ENCODE data around the gene TTC39C. TPM values are rescaled to one million over a fixed set of nuclear protein-coding genes. Genes with fewer than 3 reads are reported as not detected.

TTC39C gene
- total RNA-seq, 1 experiment from 2014 or later, result 14.7 TPM

DNA sequence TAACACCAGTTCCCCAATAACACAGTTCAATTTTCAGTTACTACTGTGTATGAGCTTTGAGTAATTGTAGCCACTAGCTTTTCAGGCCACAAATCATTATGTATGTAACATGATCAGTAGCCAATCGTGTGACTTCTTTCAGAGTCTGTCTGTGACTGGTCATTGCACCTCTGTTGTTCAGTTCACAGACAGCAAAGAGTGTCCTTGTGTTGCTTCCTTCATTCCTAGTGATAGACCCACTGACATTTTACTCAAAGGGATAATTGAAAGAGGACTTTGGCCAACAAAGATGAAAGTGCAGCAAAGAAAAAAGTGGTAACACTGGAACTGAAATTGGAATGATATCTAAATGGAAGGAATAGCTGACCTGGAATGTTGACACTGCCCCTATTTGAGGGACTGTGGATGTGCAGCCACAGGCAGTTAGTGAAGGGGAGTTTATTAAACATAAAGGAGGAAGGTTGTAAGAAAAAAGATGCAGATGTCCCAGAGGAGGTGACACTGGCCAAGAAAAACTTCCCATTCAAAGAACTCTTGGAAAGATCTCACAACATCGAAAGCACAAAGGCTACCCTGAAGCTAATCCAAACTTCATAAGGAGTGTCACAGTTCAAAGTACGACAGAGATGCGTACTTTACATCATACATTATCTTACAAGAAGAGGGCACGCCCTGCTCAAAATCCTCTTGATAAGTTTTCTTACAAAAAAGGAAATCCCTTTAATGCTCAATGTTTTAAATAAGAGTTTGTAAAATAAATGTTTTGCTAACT, 19.3 kb downstream of the TTC39C start:
- Histone ChIP-seq H3K4me3 (no peak overlapping the region), H3K4me1 (replicated peaks) (no peaks in the 10 kb centered on the region), H3K36me3 (no peaks in the 10 kb centered on the region), H3K27me3 (replicated peaks) (no peaks in the 10 kb centered on the region), H3K9me3 (replicated peaks) (no peaks in the 10 kb centered on the region), H3K27ac (no peak overlapping the region)
- DNase-seq (ENCODE audit: low read depth in 1 of 2, low spot score in 2 of 2), result no peak

DNA sequence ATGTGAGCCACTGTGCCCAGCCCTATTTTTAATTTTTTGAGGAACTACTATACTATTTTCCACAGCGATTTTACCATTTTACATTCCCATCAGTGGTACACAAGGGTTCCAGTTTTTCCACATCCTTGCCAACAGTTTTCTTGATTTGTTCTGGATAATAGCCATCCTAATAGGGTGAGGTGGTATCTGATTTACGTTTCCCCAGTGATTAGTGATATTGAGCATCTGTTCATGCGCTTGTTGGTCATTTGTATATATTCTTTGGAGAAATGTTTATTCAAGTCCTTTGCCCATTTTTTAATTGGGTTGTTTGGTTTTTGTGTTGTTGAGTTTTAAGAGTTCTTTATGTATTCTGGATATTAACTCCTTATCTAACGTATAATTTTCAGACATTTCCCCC, 20.8 kb downstream of the TTC39C start:
- H3K27me3 ChIP-seq (replicated peaks), result no peaks in the 10 kb centered on the region; the same call in 1 of the 2 replicates
- H3K36me3 ChIP-seq, result no peaks in the 10 kb centered on the region
- H3K4me1 ChIP-seq (replicated peaks), result no peaks in the 10 kb centered on the region
- H3K9me3 ChIP-seq (replicated peaks), result no peaks in the 10 kb centered on the region
- no peak overlapping the region for H3K4me3 ChIP-seq
- no peak overlapping the region for H3K27ac ChIP-seq
- no peak for DNase-seq (ENCODE audit: low read depth in 1 of 2, low spot score in 2 of 2)

DNA sequence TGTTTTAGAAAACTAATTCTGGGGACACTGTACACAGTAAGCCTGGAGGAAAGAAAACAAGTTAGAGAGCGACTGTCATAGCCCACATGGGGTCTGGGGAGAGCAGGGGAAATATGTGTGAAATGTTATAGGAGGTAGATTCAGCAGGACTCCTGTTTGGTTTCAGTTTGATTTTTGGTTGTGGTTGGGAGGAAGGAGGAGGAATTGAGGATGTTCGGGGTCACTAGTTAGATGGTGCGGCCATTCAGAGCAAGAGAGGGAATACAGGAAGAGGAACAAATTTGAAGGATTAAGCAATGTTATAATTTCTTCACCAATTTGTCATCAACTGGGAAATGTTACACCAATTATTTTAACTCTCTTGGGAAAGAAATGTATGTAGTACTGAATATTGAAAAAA, 25.1 kb downstream of the TTC39C start:
- H3K36me3 ChIP-seq, result no peaks in the 10 kb centered on the region
- DNase-seq (ENCODE audit: low read depth in 1 of 2, low spot score in 2 of 2), result no peak
- no peak overlapping the region for H3K4me3 ChIP-seq
- H3K9me3 ChIP-seq (replicated peaks), result no peaks in the 10 kb centered on the region
- no peaks in the 10 kb centered on the region; the same call in 1 of the 2 replicates for H3K27me3 ChIP-seq (replicated peaks)
- H3K27ac ChIP-seq, result no peak overlapping the region
- H3K4me1 ChIP-seq (replicated peaks), result no peaks in the 10 kb centered on the region

DNA sequence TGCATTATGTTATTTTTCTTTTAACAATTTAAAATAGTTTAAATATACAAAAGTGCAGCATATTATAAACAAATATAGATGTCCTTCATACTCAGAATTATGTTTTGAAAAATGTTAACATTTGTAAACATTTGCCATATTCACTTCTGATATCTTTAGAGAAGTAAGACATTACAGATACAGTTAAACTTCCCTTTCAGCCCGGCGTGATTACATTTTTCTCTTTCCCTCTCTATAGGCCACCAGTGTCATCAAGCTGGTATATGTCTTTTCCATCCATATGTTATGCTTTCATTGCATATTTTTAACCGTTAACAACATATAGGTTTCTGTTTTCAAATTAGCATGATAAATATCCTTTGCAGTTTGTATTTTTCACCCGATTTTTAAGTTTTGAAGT, 27.1 kb downstream of the TTC39C start:
- DNase-seq (ENCODE audit: low read depth in 1 of 2, low spot score in 2 of 2), result no peak
- Histone ChIP-seq H3K4me3 (no peak overlapping the region), H3K9me3 (replicated peaks) (no peaks in the 10 kb centered on the region), H3K27ac (no peak overlapping the region), H3K36me3 (no peaks in the 10 kb centered on the region), H3K27me3 (replicated peaks) (no peaks in the 10 kb centered on the region; the same call in 1 of the 2 replicates), H3K4me1 (replicated peaks) (no peaks in the 10 kb centered on the region)

DNA sequence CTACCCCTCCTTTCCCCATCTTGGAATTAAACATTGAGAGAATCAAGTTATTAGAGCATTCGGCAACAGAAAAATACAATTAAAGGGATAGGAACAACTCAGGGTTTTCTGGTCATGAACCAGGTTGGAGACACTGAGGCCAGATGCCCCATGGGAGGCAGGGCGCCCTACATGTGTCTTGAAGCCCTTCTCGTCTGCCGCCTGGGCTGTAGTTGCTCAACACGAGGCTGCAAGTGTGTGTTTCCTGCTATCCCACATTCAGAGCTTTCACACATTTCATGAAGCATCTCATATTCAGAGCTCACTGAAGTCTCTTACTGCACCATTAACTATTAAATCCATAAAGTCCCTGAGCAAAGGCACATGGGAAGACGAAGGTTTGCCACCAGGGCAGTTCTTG, 28.8 kb downstream of the TTC39C start:
- Histone ChIP-seq H3K9me3 (replicated peaks) (no peaks in the 10 kb centered on the region), H3K36me3 (no peaks in the 10 kb centered on the region), H3K4me1 (replicated peaks) (no peaks in the 10 kb centered on the region), H3K27me3 (replicated peaks) (no peaks in the 10 kb centered on the region; the same call in 1 of the 2 replicates), H3K27ac (no peak overlapping the region), H3K4me3 (no peak overlapping the region)
- DNase-seq (ENCODE audit: low read depth in 1 of 2, low spot score in 2 of 2), result no peak

DNA sequence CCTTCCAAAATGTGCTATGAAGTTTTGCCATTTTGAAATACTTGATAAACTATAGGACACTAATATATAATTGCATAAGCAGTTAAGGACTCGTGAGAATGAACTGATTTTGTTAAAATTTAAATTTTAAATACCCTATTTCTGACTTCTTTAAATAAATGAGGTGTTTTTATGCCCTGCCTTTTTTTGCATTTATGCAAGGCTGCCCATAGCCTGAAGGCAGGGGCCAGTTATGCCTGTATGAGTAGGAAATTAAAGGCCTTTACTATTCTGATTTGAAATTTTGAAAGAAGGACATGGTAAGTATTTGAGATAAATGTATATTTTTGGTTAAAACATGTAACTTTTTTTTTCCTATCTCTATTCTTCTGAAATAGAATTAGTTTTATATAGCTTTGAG, 33.7 kb downstream of the TTC39C start:
- no peaks in the 10 kb centered on the region for H3K36me3 ChIP-seq
- no peaks in the 10 kb centered on the region for H3K9me3 ChIP-seq (replicated peaks)
- no peak overlapping the region for H3K27ac ChIP-seq
- H3K27me3 ChIP-seq (replicated peaks), result no peaks in the 10 kb centered on the region
- H3K4me1 ChIP-seq (replicated peaks), result peaks cover 15% of the 10 kb centered on the region
- no peak for DNase-seq (ENCODE audit: low read depth in 1 of 2, low spot score in 2 of 2)
- no peak overlapping the region for H3K4me3 ChIP-seq

DNA sequence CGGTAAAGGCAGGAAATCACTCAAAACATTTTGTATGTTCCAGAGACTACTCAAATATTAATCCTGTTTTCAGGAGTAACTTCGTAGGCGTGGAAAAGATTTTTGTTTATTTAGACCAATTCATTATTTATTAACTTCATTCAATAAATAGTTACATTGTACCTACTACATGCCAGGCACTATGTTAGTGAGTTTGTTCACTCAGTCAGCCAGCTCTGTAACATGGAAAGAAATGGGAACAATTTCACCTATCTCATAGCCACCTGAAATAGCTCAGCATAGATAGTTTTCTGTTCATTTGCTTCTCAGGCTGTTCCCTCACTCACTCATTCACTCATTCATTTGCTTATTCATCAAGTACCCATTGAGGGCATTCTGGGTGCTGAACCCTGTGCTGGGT, 34.6 kb downstream of the TTC39C start:
- Histone ChIP-seq H3K27ac (no peak overlapping the region), H3K4me1 (replicated peaks) (peaks cover 15% of the 10 kb centered on the region), H3K27me3 (replicated peaks) (no peaks in the 10 kb centered on the region), H3K9me3 (replicated peaks) (no peaks in the 10 kb centered on the region), H3K4me3 (no peak overlapping the region), H3K36me3 (no peaks in the 10 kb centered on the region)
- DNase-seq (ENCODE audit: low read depth in 1 of 2, low spot score in 2 of 2), result no peak

DNA sequence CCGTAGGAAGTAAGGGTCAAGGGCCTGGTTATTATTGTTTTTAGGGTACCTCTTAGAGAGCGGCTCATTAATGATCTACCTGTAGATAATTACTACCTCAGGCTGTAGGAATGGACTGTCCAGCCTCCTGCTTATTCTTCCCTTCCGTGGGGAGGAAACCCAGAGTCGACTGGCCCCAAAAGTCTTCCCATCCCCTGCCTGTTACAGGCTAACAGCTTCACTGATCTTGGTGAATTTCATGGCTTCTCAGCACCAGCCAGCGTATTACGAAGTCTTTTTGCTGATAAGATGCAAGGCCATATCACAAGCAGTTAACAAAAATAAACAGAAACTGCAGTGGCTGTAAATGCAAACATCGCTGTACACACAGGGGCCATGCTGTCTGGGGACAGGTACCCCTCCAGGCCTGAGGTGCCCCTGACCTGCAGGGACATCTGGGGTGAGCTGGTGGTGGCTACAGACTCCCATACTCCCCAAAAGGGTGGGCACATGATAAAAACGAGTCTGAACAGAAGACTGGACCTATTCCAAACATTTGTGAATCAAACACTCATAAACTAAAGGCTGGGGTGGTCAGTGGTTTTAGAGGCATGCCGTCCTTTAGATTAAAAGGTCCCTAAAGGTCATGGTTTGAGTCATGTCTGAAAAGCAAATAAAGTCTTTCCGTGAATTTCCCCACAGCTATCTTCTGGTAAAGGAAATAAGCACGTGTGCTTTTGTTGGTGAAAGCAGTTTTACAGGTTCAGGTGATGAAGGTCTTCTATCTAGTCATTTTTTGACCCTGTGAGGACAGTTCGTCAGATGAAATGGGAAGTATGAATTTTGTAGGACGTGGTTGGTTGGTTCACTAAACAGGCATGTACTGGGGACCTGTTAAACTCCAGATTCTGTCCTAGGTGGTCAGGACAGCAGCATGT, 36.7 kb downstream of the TTC39C start:
- Histone ChIP-seq H3K4me3 (no peak overlapping the region), H3K27me3 (replicated peaks) (no peaks in the 10 kb centered on the region), H3K27ac (no peak overlapping the region), H3K9me3 (replicated peaks) (no peaks in the 10 kb centered on the region), H3K36me3 (no peaks in the 10 kb centered on the region), H3K4me1 (replicated peaks) (peaks cover 15% of the 10 kb centered on the region)
- peak in 1 of 2 experiments; percentile 27 for DNase-seq (ENCODE audit: low read depth in 1 of 2, low spot score in 2 of 2)

DNA sequence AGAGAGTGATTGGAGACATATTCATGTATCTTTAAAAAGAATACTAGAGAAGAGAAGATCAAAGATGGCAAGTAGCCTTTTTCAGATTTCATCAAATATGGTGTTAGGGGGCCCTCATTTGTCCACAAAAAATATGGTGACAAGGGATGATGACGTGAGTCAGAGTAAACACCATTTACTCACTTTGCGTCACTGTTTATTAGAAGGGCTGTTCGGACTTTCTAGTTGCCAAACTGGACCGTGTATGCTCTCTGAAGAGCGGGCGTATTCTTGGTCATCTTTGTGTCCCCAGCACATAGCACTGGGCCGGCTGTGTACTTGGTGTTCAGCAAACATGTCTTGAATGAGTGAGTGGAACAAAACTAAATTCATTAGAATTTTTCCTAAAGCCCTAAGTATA, 37.5 kb downstream of the TTC39C start:
- no peaks in the 10 kb centered on the region for H3K9me3 ChIP-seq (replicated peaks)
- no peak overlapping the region for H3K4me3 ChIP-seq
- no peaks in the 10 kb centered on the region for H3K27me3 ChIP-seq (replicated peaks)
- no peaks in the 10 kb centered on the region for H3K36me3 ChIP-seq
- no peak for DNase-seq (ENCODE audit: low read depth in 1 of 2, low spot score in 2 of 2)
- no peak overlapping the region for H3K27ac ChIP-seq
- H3K4me1 ChIP-seq (replicated peaks), result peaks cover 15% of the 10 kb centered on the region

DNA sequence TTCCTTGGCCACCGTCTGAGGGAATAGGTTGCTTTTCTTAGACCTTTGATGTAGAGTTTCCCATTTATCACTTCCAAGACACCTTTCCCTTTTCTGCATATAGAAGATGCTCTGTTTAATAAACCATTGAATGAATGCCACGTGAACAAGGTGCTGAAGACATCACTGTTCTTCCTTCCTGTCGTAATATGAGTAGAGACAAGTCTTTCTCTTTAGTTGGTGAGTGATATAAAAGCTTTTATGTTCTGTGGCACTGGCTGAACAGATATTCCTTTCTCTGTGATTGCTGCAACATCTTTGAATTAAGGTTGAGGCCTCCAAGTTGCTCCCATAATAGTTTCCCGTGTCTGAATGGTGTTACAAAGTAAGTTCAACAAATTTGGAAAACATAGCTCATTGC, 38.7 kb downstream of the TTC39C start:
- no peak overlapping the region for H3K27ac ChIP-seq
- no peak for DNase-seq (ENCODE audit: low read depth in 1 of 2, low spot score in 2 of 2)

DNA sequence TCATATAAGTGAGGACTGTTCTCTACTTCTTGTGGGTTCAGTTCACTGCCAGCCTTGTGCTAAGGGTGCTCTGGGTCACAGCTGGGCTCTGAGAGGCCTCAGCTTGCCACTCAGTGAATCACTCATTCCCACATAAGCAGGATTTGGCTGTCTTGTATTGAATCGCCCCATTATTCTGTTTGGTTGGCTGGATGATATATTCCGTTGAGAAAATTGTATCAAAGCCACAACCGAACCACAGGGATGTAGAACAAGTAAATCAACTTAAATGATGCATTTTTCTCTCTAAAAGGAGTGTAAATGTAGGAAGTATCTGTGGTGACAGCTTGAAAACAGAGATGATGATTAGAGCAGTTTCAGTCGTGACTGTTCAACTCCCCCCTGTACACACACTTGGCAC, 39.6 kb downstream of the TTC39C start:
- Histone ChIP-seq H3K27ac (no peak overlapping the region), H3K9me3 (replicated peaks) (no peaks in the 10 kb centered on the region), H3K27me3 (replicated peaks) (no peaks in the 10 kb centered on the region), H3K36me3 (no peaks in the 10 kb centered on the region), H3K4me3 (no peak overlapping the region), H3K4me1 (replicated peaks) (peaks cover 15% of the 10 kb centered on the region)
- no peak for DNase-seq (ENCODE audit: low read depth in 1 of 2, low spot score in 2 of 2)

More for the DNA sequence above, 38.7 kb downstream of the TTC39C start:
- H3K27me3 ChIP-seq (replicated peaks), result no peaks in the 10 kb centered on the region
- H3K4me3 ChIP-seq, result no peak overlapping the region
- H3K4me1 ChIP-seq (replicated peaks), result peaks cover 15% of the 10 kb centered on the region
- no peaks in the 10 kb centered on the region for H3K36me3 ChIP-seq
- no peaks in the 10 kb centered on the region for H3K9me3 ChIP-seq (replicated peaks)

DNA sequence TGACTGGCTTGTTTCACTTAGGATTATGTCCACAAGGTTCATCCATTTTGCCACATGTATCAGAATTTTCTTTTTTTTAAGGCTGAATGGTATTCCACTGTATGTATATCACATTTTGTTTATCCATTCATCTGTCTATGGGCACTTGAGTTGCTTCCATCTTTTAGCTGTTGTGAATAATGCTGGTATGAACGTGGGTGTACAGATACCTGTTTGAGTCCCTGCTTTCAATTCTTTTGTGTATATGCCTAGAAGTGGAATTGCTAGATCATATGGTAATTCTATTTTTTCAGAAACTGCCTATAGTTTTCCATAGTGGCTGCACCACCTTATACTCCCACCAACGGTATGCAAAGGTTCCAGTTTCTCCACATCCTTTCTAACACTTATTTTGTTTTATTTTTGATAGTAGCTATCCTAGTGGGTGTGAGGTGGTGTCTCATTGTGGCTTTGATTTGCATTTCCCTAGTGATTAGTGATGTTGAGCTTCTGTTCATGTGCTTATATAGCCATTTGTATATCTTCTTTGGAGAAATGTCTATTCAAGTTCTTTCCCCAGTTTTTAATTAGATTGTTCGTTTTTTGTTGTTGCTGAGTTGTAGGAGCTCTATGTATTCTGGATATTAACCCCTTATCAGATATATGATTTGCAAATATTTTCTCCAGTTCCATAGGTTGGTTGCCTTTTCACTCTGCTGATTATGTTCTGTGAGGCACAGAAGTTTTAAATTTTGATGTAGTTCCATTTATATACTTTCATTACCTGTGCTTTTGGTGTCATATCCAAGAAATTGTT, 40.7 kb downstream of the TTC39C start:
- Histone ChIP-seq H3K27me3 (replicated peaks) (no peaks in the 10 kb centered on the region), H3K4me3 (no peak overlapping the region), H3K9me3 (replicated peaks) (no peaks in the 10 kb centered on the region), H3K36me3 (no peaks in the 10 kb centered on the region), H3K27ac (no peak overlapping the region), H3K4me1 (replicated peaks) (peaks cover 15% of the 10 kb centered on the region)
- no peak for DNase-seq (ENCODE audit: low read depth in 1 of 2, low spot score in 2 of 2)

DNA sequence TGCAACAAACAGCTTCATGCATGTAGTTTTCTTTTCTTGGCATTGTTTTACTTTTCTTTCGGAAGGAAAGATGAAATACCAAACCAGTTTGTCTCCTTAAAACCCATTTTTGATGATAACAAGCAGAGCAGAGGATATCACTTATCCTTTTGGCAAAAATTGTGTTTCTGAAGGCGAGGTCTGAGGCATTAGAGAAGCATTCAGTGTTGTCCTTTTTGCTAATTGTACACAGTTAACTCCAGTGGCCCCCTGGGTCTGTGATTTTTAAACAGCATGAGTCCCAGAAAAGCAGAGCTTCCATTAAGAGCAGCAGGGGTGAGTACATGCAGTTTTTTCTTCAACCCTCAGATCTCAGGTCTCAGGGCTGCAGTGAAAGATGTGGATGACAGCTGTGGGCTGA, 41.3 kb downstream of the TTC39C start:
- Histone ChIP-seq H3K4me3 (no peak overlapping the region), H3K4me1 (replicated peaks) (peaks cover 12% of the 10 kb centered on the region), H3K9me3 (replicated peaks) (no peaks in the 10 kb centered on the region), H3K27ac (no peak overlapping the region), H3K27me3 (replicated peaks) (no peaks in the 10 kb centered on the region), H3K36me3 (no peaks in the 10 kb centered on the region)
- no peak for DNase-seq (ENCODE audit: low read depth in 1 of 2, low spot score in 2 of 2)

Measured in SJSA1 (cell line).